Mucosa of rectum (tissue), 2 donors: ENCODE results near the gene PIK3C3.

Experiments
- H3K27ac ChIP-seq, 2 donors: one replicate each; pipeline ENCODE4 v1.7.0; 2013; ENCODE audit warnings: inconsistent platforms in 2 of 2, low read depth in 2 of 2, low read length in 2 of 2
- H3K27me3 ChIP-seq, 2 donors: one replicate each; pipeline ENCODE4 v1.7.0; 2013; ENCODE audit warnings: low read length in 2 of 2; ENCODE audit not compliant: control insufficient read depth in 2 of 2, insufficient read depth in 2 of 2
- H3K36me3 ChIP-seq, 2 donors: one replicate each; pipeline ENCODE4 v1.7.0; 2013; ENCODE audit warnings: low read length in 2 of 2; ENCODE audit not compliant: control insufficient read depth in 2 of 2, insufficient read depth in 2 of 2
- H3K4me1 ChIP-seq, 2 donors: one replicate each; pipeline ENCODE4 v1.7.0; 2013; ENCODE audit warnings: low read length in 2 of 2, mild to moderate bottlenecking in 1 of 2; ENCODE audit not compliant: control insufficient read depth in 2 of 2, insufficient read depth in 2 of 2
- H3K4me3 ChIP-seq, 2 donors: one replicate each; pipeline ENCODE4 v1.7.0; 2013; ENCODE audit warnings: low read length in 2 of 2
- H3K9ac ChIP-seq, 2 donors: one replicate each; pipeline ENCODE4 v1.7.0; 2013; ENCODE audit warnings: low read length in 2 of 2, low read depth in 1 of 2, mild to moderate bottlenecking in 1 of 2
- H3K9me3 ChIP-seq, 2 donors: one replicate each; pipeline ENCODE4 v1.7.0; 2013; ENCODE audit warnings: low read length in 2 of 2; ENCODE audit not compliant: control insufficient read depth in 2 of 2
- donor health status: healthy.
- donor health status: Normal muscosa, but diverticular disease.

Gene PIK3C3

DNA sequence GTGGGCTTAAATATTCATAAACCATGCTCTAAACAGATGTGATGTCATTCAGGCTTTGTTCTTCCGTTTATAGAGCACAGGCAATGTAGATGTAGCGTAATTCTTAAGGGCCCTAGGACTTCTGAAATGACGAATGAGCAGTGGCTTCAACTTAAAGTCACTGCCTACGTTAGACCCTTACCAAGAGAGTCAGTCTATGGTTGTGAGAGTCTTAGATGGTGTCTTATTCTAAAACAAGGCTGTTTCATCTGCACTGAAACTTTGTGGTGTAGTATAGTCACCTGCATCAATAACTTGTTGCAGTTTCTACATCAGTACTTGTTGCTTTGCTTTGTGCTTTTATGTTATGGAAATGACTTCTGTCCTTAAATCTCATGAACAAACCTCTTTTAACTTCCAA lies 56.0 kb downstream of the PIK3C3 start:
- Histone ChIP-seq H3K4me1 (no peaks in the 10 kb centered on the region), H3K9ac (no peak overlapping the region), H3K27ac (no peak overlapping the region), H3K27me3 (no peaks in the 10 kb centered on the region), H3K36me3 (peaks cover 19 to 26% of the 10 kb centered on the region in 2 donors), H3K4me3 (no peak overlapping the region), H3K9me3 (no peaks in the 10 kb centered on the region)

DNA sequence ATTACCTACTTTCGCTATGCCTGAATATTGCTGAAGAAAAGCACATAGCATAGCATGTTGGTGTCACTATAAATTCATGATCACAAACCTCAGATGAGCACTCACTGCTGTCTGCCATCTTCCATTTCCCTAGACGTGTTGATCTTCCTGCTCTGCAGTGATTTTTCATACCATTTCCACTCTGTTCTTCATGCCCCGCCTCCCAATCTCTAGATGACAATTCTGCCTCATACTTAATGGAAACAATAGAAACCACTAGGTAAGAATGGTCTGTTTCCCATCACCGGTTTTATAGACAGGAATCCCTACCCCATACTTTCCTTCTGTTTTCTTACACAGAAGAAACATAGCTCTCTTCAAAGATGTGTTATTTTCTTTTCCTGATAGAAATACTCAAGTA lies 63.8 kb downstream of the PIK3C3 start:
- Histone ChIP-seq H3K9ac (no peak overlapping the region), H3K4me1 (no peaks in the 10 kb centered on the region), H3K4me3 (no peak overlapping the region), H3K9me3 (no peaks in the 10 kb centered on the region), H3K27ac (no peak overlapping the region), H3K36me3 (peaks cover 28 to 41% of the 10 kb centered on the region in 2 donors), H3K27me3 (no peaks in the 10 kb centered on the region)

DNA sequence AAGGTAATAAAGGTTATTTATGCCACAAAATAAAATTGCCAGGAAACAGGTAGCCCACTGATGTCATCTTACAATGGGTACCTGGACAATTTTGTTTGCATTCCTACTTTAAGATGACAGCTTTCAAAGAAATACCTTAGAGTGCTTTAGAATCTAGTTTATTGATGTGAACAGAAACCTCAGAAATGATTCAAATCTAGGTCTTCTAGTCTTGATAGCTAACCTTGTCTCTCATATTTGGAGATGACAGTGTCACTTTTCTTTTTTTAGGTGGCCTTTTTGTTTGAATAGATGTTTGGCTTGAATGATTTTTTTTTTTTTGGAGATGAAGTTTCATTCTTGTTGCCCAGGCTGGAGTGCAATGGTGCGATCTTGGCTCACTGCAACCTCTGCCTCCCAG lies 69.1 kb downstream of the PIK3C3 start:
- Histone ChIP-seq H3K27me3 (no peaks in the 10 kb centered on the region), H3K9me3 (no peaks in the 10 kb centered on the region), H3K27ac (no peak overlapping the region), H3K9ac (no peak overlapping the region), H3K4me3 (no peak overlapping the region), H3K4me1 (no peaks in the 10 kb centered on the region), H3K36me3 (peaks cover 10 to 21% of the 10 kb centered on the region in 2 donors)

DNA sequence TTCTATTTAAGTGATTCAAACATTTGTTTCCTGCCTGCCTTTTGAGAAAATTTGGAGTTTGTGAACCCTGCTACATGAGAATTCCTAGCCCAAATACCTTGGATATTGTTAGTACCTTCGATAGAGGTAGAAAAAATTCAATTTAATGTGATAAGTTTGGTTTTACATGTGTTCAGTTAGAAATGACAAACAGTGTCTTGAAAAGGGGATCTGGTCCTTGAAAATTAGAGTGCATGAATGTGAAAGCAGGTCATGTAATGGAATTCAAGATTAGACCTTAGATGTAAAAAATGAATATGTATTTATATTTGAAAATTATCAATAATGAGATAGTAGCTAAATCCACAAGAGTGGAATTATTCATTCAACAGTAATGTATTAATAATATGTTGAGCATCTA lies 70.5 kb downstream of the PIK3C3 start:
- Histone ChIP-seq H3K9me3 (no peaks in the 10 kb centered on the region), H3K36me3 (peaks cover 8 to 26% of the 10 kb centered on the region in 2 donors), H3K9ac (no peak overlapping the region), H3K4me3 (no peak overlapping the region), H3K4me1 (no peaks in the 10 kb centered on the region), H3K27ac (no peak overlapping the region), H3K27me3 (no peaks in the 10 kb centered on the region)

DNA sequence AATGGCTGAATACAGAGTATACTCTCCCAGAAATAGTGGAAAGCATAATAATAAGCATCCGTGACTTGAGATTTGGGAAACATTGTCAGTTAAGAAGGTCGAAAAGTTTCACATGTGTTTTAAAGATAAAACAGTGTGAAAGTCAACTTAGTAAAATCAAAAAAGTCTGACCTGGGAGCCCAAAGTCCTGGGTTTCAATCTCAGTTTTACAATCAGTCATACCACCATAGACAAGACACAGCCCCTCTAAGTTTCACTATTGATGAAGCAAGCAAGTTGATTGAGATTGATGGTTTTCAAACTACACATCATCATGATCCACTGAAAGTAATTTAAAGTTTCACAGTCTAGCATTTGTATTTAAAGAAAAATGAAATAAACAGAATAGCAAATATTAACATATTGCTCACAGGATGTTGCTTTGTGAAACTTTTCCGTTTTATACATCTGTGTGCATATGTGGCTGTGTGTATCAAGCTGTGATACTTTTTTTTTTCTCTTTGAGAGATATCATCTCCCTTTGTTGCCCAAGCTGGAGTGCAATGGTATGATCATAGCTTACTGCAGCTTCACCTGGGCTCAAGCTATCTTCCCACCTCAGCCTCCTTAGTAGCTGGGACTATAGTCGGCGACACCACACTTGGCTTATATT lies 71.1 kb downstream of the PIK3C3 start:
- H3K36me3 ChIP-seq = peaks cover 3 to 23% of the 10 kb centered on the region in 2 donors

DNA sequence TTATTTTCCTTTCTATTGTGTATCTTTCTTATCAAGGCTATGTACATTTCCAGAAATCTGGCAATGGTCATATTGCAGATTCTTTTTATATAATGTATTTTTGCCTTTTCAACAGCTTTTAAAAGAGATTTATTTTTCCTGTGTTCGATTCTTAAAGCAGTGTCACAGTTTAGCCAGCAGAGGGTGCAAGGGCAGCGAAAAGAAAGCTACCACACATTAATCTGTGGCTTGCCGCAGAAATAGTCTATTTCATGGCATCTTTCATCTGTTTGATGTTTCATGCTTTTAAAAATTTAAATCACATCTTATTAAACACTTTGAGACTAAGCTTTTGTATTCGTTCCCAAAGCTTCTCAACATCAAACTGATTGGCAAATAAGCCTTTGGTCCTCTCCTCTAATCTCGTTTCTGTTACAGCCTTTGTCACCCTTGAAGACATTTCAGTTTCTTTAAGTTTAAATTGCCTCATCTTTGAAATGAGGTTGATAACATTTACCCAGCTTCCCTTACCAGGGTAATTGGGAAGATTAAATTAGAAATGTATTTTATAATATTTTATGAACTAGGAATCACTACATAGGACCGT lies 73.3 kb downstream of the PIK3C3 start:
- Histone ChIP-seq H3K27ac (no peak overlapping the region), H3K4me1 (no peaks in the 10 kb centered on the region), H3K9me3 (no peaks in the 10 kb centered on the region), H3K36me3 (peaks cover under 1 to 23% of the 10 kb centered on the region in 2 donors), H3K27me3 (no peaks in the 10 kb centered on the region), H3K9ac (no peak overlapping the region), H3K4me3 (no peak overlapping the region)

More for the DNA sequence above, 71.1 kb downstream of the PIK3C3 start:
- Histone ChIP-seq H3K4me1 (no peaks in the 10 kb centered on the region), H3K9ac (no peak overlapping the region), H3K4me3 (no peak overlapping the region), H3K27me3 (no peaks in the 10 kb centered on the region), H3K9me3 (no peaks in the 10 kb centered on the region), H3K27ac (no peak overlapping the region)

DNA sequence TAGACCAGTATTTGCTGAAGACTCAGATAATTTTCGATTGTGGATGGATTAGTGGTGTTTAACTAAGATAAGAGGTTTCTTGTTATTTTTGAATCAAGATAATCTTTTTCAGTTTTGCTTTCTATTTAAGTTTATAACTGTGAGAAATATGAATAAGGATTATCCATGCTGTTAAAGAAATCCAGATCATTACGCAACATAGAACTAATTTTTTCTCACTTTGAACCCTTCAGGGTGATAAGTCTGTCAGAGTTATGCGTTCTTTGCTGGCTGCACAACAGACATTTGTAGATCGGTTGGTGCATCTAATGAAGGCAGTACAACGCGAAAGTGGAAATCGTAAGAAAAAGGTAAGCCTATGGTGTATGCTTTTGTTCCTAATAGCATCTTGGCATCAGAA lies 74.1 kb downstream of the PIK3C3 start:
- no peaks in the 10 kb centered on the region for H3K9me3 ChIP-seq
- H3K27me3 ChIP-seq = no peaks in the 10 kb centered on the region
- peaks cover 3 to 23% of the 10 kb centered on the region in 2 donors for H3K36me3 ChIP-seq
- H3K4me3 ChIP-seq = no peak overlapping the region
- no peak overlapping the region for H3K27ac ChIP-seq
- H3K9ac ChIP-seq = no peak overlapping the region
- H3K4me1 ChIP-seq = no peaks in the 10 kb centered on the region

DNA sequence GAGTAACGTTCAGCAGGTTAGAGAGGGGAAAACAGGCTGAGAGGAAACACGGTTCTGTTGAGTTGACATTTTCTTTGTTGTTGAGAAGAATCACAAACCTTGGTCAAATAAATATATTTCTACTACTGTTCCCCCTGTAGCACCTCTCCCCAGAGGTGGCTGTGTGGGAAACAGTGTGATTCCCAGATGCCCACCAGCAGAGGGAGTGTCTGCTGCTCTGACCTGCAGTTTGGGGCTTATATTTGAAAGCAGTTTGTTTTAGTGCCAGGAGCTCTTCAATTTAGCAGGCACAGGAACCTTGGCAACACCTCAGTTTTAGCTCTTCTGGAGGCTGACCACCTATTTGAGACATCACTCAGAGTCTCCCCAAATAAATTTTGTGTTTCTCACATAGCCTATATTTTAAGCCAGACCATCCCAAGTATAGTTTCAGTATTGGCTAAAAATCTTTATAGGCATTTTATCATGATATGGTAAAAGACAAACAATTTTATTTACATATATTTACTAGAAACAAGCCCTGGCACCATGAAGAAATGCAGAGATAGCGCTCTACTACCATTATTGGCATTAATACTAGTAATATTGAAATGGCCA lies 75.7 kb downstream of the PIK3C3 start:
- H3K36me3 ChIP-seq = peaks cover 14 to 27% of the 10 kb centered on the region in 2 donors
- no peaks in the 10 kb centered on the region for H3K9me3 ChIP-seq

DNA sequence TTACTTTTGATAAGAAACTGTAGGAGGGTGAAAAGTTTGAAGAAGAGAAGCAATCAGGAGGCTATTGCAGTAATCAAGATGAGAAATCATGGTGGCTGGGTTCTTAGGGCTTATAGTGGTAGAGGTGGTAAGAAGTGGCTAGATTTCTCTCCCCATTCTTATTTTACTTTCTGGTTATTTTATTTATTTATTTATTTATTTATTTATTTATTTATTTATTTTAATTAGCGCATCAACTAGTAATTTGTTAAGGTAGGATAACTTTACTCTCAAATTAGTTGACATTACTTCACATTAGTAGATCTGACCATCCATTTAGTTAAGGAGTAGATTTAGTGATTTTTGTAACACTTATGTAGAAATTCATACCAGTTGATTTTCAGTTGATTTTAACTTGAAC lies 77.4 kb downstream of the PIK3C3 start:
- H3K27me3 ChIP-seq = no peaks in the 10 kb centered on the region
- peaks cover 18 to 29% of the 10 kb centered on the region in 2 donors for H3K36me3 ChIP-seq
- no peaks in the 10 kb centered on the region for H3K9me3 ChIP-seq
- H3K4me1 ChIP-seq = no peaks in the 10 kb centered on the region
- H3K4me3 ChIP-seq = no peak overlapping the region
- H3K27ac ChIP-seq = no peak overlapping the region
- H3K9ac ChIP-seq = no peak overlapping the region

More for the DNA sequence above, 75.7 kb downstream of the PIK3C3 start:
- Histone ChIP-seq H3K27me3 (no peaks in the 10 kb centered on the region), H3K4me1 (no peaks in the 10 kb centered on the region), H3K27ac (no peak overlapping the region), H3K4me3 (no peak overlapping the region), H3K9ac (no peak overlapping the region)

DNA sequence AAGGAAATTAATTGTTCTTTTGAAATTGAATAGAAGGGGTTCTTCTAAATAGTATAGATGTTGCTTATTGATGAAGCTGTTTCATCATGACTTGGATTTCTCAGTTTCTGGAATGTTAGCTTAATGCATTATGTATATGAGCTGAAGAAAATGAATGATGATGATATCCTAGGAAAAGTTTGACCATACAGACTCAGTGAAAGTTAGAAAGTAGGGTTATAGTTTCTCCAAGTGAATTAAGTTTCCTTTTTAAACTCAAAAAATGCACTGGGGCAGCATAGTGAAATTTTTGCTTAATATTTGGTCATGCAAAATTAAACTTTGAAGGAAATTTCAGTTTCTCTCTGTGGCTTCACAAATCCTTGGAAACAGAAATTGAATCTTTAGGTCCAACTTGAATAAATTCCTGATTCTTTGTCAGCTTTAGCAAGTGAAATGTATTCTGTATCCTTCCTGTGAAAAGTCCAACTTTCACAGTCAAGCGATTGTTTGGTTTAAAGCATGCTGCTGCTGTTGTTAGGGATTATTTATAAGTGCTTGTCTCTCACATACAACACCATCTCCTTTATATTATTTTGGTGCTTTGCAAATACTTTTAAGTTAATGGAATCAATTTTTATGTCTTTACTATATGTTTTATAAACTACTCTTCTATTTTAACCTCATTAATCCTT lies 78.2 kb downstream of the PIK3C3 start:
- Histone ChIP-seq H3K27ac (no peak overlapping the region), H3K9me3 (no peaks in the 10 kb centered on the region), H3K4me3 (no peak overlapping the region), H3K36me3 (peaks cover 25 to 32% of the 10 kb centered on the region in 2 donors), H3K9ac (no peak overlapping the region), H3K4me1 (no peaks in the 10 kb centered on the region), H3K27me3 (no peaks in the 10 kb centered on the region)
